GM21786 (cell line): Measurements from ENCODE around the gene BCAM.
"Not testable (repeated sequence)": the region's sequence is repeated elsewhere in the genome, so short reads cannot be mapped to it uniquely, and the experiment has no call there.

ENCODE experiments used
- ATAC-seq: cut with Tn5 transposase; IDR thresholded peaks from one replicate; pipeline ENCODE4 v1.9.1; 2021; ENCODE audit not compliant: unreplicated experiment

BCAM gene

GRCh38 chr19:44848036-44848811 is 39.3 kb downstream of the BCAM start:
- ATAC-seq, result no peak

DNA sequence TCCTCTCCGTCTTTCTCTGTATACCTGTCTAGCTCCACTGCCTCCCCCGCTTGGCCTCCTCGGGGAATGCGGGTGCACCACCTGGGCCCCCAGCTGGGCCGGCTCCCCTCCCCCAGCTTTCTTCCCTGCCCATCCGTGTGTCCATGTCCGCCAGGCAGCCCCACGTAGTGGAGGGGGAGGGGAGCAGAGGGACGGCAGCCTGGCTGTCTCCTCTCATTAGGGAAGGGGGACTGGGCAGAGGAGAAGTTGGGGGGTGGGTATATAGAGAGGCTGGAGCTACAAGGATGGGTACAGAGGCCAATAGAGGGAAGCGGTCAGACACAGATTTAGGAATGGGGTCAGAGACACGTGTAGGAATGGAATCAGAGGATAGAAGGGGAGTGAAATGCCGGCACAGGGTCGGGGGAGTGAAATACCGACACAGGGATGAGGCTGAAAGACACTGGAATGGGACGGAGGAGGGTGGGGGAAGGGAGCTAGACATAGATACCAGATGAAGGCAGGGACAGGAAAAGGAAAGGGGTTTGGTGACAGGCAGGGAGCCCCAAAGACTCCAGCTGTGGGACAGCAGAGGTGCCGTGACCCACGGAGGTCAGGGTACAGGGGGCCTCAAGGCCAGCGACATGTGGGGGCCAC is 40.0 kb downstream of the BCAM start:
- no peak for ATAC-seq

DNA sequence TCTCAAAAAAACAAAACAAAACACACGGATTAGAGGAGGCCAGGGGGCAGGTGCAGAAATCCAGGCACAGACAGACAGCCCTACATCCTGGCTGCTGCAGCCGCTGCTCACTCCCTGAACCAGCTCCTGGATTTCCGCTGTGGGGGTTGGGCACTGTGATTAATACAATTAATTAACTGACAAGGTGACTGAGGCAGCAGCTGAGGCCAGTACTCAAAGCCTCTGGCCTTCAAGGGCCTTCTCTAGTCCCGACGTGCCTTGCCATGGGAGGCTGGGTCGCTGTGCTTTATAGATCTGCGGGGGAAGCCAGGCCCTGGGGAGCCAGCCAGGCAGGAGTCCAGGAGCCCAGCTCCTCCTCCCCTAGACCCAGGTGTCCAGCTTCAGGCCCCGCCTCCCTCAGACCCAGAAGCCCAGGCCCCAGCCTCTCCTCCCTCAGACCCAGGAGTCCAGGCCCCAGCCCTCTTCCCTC is 41.8 kb downstream of the BCAM start:
- ATAC-seq, result no peak

GRCh38 chr19:44851427-44851826 is 42.5 kb downstream of the BCAM start:
- ATAC-seq, result no peak

DNA sequence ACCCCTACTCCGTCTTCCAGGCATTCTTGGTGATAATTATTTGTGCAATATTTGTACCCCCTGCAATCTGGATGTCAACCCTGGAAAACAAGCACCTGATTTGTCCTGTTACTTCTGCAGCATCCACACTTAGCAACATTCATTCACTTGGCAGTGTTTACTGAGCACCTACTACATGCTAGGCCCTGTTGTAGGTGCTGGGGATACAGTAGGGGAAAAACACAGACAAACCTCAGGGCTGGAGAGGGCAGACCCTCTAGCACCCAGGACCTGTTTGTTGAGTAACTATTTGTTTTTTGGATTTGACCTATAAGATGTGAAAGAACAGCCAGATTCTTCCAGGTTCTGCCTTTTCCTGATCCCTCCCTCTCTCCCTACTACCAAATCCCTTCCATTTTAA is 46.7 kb downstream of the BCAM start:
- no peak for ATAC-seq

DNA sequence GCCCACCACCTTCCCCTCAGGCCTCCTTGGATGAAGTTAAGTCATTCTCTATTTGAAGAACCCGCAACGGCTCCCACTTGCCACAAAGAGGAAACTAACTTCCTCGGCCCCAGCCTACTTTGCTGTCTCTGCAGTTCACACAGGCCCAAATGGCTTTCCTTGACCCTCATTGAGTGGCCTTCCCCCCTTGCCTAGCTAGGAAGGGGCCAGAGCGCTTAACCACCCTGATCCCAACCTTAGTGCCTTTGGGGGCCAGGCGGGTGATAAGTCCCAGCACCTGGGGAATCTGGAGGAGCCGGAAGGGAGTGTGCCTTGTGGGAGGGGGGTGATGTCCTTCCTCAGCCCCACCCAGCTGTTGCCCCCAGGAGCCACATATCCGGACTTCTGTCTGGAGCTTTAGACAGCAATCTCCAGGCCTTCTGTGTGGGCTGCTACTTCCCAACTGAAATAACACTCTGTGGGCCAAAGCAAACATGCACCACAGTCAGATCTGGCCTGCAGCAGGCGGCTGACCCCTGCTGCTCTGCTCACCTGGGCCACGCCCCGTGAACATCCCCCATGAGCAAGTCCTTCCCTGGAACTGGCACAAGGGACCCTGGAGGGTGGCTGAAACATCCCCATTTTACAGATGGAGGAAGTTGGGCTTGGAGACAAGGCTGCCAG is 47.6 kb downstream of the BCAM start:
- no peak for ATAC-seq

DNA sequence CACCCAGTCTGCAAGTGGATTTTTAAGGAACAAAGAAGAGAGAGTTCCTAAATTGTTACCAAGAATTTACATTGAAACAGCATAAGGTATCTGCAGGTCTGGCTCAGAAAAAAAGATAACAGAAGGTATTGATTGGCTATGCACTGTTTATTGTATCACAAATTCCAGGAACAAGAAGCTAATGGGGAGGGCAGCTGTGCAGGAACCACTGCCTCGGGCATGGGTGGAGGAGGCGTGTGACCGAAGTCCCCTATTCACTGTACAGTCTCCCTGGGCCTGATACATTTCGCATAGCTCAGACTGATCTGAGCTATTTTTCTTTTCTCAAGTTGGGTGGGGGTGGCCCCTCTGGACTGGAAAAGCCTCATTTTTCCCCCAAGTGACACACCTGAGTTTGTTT is 48.9 kb downstream of the BCAM start:
- ATAC-seq, result no peak

GRCh38 chr19:44861576-44861975 is 52.7 kb downstream of the BCAM start:
- not testable (repeated sequence) for ATAC-seq

GRCh38 chr19:44863990-44864389 is 55.1 kb downstream of the BCAM start:
- ATAC-seq, result no peak

DNA sequence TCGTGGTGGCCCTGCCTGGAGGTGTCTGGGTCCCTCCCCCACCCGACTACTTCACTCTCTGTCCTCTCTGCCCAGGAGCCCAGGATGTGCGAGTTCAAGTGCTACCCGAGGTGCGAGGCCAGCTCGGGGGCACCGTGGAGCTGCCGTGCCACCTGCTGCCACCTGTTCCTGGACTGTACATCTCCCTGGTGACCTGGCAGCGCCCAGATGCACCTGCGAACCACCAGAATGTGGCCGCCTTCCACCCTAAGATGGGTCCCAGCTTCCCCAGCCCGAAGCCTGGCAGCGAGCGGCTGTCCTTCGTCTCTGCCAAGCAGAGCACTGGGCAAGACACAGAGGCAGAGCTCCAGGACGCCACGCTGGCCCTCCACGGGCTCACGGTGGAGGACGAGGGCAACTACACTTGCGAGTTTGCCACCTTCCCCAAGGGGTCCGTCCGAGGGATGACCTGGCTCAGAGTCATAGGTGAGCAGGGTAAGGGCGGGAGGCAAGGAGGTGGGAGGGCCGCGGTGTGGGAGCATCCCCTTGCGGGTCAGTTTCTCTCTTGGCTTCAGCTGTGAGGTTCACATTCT is 56.4 kb downstream of the BCAM start:
- no peak for ATAC-seq

- ATAC-seq, result no peak
Observed at GRCh38 chr19:44866664-44867063, 57.8 kb downstream of the BCAM start.

- no peak for ATAC-seq
Observed at GRCh38 chr19:44867578-44867977, 58.7 kb downstream of the BCAM start.

- ATAC-seq, result no peak
Observed at GRCh38 chr19:44869733-44870470, 61.0 kb downstream of the BCAM start.
